GM21381 (cell line): ENCODE results near the gene RAPGEF3.

Source experiments
- ATAC-seq: cut with Tn5 transposase; IDR thresholded peaks from one replicate; pipeline ENCODE4 v1.9.1; 2021; ENCODE audit warnings: mild to moderate bottlenecking, moderate library complexity; ENCODE audit not compliant: unreplicated experiment

Gene RAPGEF3

DNA sequence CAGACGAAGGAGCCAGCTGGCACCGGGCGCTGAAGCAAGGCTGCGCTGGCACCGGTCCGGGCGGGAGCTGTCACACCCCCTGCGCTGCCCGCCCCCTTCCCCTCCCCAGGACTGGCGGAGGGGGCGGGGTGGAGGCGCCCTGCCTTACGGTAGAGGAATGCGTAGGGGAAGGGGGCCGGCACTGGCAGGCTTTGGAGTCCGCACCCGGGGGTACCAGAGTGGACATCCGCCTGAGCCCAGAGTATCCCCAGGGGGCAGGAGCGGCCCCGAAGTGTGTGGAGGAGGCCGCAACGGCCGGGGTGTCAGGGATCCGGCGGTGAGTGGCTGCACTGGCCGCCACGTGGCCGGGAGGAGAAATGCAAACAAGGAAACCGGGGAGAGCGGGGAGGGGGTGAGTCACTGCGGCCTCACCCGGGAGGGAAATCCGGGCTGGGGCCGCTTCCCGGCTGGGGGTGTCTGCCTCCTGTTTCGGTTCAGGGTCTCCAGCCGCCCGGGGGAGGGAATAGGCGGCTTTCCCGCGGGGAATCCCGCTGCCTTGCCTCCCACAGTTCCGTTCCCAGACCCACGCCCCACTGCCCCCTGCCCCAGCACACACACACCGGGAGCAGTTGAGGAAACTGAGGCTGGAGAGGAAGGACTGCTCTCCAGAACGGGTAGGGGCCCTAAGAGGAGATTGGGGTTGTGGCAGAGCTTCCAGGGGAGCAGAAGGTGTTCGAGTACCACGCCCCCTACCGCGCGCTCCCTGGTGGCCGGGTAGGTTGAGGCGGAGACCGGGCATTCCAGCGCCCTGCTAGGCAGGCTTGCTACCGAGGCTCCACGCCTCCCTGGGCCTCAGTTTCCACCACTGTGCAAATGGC is at the start of gene RAPGEF3:
TSS of gene RAPGEF3 (minus strand) at position 47 of the 857 bp plus-strand sequence. CDS start 324 bp downstream, outside the sequence.
- peak; percentile 56 for ATAC-seq

DNA sequence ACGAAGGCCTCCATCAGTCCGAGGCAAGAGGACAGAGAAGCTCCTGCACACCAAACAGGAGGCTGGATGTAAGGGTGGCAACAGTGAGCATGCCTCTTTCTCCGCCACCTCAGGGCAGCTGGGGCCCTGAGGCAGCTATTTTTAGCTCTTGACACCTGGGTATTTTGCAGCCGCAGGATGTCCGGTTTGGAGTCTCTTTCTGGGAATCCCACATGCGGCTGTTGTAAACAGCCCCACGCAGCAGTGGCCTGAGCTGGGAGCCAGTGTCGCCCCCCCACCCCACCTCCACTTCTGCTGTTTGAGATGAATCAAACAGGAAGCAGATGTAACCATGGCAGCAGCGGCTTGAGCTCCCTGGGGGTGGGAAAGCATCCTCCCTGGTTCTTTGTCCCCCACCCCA is 49.4 kb upstream of the RAPGEF3 start:
- peak; percentile 39 for ATAC-seq

DNA sequence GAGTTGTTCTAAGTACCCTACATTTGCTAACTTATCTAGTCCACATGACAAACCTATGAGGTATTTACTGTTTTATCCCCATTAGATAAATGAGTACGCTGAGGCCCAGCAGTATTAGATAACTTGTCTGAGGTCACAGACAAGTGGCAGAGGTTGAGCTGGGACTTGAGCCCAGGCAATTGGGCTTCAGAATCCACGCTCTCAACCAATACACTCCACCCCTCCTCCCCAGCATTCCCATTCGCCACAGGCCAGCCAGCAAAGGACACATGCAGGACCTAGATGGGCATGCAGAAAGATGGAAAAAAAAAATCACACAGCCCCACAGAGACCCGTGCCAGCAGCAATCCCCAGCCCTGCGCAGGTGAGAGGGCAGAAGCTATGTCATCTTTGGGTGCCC is 48.7 kb upstream of the RAPGEF3 start:
- no peak for ATAC-seq

GRCh38 chr12:47805417-47805816 is 46.7 kb upstream of the RAPGEF3 start:
- no peak for ATAC-seq

DNA sequence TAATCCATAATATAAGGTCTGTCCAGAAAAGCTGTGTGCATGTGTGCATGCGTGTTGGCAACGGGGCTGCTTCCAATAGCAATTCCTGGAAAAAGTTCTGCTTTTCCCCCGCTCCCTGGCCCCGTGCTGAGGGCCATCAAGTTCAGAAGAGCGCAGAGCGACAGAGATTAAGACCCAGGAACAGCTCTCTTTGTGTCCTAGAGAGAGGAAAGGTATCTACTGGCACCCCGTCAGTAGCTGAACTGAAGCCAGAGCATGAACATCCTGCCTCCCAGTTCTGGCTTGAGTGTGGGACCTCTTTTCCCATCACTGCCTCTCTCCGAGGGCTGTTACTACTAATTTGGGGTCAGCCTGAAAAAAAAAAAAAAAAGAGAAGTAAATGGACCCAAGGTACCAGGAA is 45.5 kb upstream of the RAPGEF3 start:
- no peak for ATAC-seq

- ATAC-seq, result no peak
Measured at GRCh38 chr12:47803191-47803875, 44.7 kb upstream of the RAPGEF3 start.

GRCh38 chr12:47802312-47802711 is 43.6 kb upstream of the RAPGEF3 start:
- ATAC-seq, result no peak

DNA sequence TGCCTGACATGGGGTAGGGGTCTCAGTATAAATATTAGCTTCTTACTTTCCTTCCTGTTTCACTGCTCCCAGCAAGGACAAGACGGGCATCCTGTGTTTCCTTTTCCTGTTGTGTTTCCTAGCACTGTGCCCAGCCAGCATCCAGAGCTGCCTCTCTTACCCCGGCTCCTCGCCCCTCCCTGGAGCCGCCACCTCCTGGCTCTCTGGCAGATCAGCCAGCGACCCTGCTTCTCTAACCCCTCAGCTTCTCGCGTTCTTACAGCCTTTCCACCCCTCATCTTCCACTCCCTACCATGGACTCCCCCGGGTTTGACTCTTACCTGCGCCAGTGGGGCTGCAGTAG is 43.2 kb upstream of the RAPGEF3 start:
- ATAC-seq, result no peak

DNA sequence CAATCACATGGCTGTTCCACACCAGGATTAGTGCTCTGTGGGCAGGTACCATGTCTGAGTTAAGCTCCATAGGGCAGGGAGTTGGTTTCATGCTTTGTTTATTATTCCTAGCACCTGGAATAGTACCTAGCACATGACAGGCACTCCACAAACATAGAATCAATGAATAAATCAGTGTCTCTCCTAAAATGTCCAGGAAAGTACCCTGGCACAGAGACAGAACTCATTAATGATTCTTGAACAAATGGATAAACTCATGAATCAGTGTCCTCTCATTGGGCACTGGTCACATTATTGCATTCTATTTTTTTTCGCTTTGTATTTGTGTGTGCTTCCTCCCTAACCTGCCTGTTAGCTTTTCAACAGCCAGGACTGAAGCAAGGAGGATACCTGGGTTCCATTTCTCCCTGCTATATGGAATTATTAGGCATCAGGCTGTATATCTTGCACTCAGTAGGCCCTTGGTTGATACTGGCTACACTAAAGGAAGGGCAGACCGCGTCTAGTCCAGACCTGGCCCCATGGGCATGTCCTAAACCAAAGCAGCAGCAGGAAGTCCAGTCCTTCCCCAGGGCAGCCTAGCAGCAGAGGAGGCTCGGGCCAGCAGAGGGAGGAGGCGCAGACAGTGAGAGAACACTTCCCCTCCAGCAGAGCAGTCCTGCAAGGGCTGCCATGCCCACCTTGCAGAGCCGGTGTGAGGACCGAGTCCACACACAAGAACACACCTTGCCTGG is 42.7 kb upstream of the RAPGEF3 start:
- ATAC-seq, result no peak

DNA sequence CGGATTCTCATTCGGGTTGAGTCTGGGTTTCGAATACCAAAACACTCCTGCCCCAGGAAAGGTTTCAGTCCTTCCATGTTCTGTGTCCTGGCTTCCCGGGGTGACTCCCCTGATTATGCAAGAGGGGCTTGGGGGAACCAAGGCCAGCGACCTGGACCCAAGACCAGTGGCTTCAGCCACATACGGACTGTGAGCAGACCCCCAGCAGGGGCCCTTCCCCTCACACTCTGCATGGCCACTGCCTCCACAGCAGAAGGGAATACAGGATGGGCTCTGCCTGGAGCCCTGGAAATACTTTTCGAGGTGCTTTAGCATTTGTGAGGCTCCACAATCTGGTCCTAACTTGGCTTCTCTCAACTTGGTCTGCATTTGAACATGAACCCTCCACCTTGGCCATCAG is 41.9 kb upstream of the RAPGEF3 start:
- ATAC-seq, result no peak

DNA sequence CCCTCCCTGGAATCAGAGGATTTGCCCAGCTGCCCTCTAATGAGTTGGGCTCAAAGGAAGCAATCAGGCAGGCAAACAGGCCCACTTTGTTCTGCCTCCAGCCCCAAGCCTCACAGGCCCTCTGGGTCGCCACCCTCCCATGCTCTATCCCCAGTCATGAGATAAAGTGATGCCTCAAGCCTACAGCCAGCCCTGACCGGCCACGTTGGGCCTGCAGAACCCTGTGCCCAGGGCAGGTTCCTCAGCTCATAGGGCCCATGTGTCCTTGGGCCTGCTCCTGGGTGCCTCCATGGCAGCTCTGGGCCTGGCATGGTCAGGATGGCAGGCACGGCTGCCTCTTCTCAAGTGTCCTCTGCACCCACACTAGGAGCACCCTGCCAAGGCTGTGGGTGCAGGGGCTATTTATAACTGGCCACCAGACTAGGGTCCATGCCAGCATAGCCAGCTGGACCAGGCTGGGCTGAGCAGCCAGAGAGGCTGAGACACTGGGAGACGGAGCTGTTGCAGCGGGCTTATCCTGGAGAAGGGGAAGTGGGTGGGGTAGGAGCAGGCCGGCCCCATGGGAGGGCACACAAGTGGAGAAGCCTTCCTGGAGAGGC is 40.8 kb upstream of the RAPGEF3 start:
- ATAC-seq, result no peak

- no peak for ATAC-seq
Measured at GRCh38 chr12:47798382-47798948, 39.8 kb upstream of the RAPGEF3 start.

GRCh38 chr12:47797441-47797840 is 38.8 kb upstream of the RAPGEF3 start:
- ATAC-seq, result no peak

- no peak for ATAC-seq
Measured at GRCh38 chr12:47795814-47796411, 37.2 kb upstream of the RAPGEF3 start.

DNA sequence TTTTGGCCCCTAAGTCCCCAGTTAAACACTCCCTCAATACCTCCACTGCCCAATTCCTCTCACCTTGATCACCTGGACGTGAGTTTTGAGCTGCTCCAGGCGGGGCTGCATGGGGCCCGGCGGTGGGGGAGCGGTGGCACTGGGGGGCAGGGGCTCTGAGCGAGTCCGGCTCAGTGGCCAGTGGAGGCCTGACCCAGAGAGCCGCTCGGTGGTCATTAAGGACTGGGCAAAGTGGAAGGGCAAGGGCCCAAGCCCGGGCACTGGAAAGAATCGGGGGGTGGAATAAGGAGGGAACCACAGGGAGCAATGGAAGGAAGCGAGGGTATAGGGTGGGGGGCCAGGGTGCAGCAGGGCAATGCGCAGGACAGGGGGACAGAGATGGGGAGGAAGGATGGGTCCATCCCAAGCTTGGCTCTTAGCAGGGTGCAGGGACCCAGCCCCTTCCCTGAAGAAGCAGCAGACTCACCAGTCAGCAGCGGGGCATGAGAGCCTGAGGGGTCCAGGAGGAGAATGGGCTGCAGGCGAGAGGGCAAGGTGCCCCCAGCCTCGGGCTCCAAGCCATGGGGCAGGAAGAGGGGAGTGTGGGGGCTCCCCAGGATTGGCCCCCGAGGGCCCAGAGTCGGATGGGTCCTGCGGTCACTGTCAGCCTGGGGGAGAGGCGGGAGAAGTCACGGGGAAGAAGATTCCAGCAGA is 36.6 kb upstream of the RAPGEF3 start:
- ATAC-seq, result no peak

DNA sequence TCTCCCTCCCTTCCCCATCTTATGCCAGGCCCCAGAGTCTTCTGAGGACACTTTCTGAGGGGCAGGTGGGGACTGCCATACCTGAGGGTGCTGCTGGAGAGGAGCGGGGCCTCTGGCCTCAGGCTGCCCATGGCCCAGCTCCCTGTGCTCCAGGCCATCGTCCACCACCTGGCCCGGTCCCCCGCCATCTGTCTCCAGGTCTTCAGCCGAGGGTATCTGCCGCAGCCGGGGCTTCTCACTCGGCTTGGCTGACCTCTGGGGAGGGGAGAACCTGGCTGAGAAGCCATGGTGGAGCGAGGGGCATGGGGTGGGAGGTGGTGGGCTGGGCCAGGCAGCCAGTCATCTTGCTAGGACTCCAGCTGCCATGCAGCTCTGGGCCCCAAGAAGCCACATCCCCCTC is 36.0 kb upstream of the RAPGEF3 start:
- no peak for ATAC-seq

DNA sequence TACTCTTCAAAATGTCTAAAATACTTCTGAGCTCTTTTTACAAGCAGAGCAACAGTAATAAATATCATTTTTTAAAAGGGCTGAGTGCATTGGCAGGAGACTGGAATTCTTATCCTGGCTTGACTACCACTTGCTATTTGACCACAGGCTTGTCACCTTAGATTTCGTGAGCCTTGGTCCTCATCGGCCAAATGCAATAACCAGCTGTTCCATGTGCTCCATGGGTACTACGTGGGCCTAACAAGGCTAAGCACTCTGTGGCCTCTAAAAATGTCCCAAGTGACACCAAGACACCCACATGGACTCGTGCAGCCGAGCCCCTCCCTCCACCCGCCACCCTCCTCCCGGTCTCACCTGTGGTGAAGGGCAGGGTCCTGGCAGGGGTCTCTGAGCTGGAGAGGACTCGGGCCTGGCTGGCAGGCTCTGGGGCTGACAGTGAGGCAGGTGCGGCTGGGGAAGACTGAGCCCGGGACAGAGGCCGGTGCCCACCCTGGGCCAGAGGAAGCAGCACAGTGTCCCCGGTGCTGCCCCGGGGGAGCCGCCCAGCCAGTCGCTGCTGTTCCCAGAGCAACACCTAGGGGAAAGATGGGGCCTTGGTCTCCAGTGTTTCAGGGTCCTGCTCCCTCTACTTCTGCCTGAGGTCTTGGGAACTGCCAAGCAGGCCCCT is 34.5 kb upstream of the RAPGEF3 start:
- ATAC-seq, result no peak

DNA sequence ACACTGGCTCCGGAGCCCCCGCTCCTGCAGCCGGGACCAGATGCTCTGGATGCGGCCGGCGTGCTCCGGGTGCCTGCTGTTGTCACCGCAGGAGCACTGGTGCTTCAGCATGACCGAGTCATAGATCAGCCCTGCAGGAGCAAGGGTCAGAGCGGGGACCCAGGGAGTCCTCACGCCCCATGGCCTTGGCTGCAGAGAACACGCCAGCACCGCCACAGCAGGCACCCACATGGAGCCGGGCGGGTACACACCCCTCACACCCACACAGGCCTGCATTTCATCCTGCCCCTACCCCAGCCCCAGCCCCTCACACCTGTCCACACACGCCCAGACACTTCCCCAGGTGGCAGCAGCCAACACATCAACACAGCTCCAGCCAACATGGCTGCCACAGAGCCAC is 33.2 kb upstream of the RAPGEF3 start:
- ATAC-seq, result no peak

DNA sequence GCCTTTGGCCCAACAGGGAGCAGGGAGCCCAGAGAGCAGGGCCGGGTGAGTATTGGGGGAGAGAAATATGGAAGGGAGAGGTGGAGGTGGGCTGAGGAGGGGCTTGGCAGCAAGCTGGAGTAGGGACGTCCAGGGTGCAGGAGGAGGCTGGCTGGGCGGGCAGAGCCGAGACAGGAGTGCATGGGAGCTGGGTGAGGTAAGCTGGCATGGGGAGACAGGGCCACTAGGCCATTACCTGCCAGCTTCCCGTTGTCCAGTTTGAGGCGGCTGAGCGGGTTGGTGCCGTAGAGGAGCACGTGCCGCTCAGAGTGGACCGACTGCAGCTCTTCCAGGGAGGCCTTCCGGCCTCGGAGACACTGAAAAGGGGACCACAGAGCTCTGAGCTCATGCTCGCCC is 32.7 kb upstream of the RAPGEF3 start:
- no peak for ATAC-seq
